ENCODE results near the gene IRF4. TPM values are rescaled to one million over a fixed set of nuclear protein-coding genes. Genes with fewer than 3 reads are reported as not detected.

The IRF4 gene
- total RNA-seq, 3 donors from 2014 or later, result 9.1 to 25.2 (median 13.0) TPM

DNA sequence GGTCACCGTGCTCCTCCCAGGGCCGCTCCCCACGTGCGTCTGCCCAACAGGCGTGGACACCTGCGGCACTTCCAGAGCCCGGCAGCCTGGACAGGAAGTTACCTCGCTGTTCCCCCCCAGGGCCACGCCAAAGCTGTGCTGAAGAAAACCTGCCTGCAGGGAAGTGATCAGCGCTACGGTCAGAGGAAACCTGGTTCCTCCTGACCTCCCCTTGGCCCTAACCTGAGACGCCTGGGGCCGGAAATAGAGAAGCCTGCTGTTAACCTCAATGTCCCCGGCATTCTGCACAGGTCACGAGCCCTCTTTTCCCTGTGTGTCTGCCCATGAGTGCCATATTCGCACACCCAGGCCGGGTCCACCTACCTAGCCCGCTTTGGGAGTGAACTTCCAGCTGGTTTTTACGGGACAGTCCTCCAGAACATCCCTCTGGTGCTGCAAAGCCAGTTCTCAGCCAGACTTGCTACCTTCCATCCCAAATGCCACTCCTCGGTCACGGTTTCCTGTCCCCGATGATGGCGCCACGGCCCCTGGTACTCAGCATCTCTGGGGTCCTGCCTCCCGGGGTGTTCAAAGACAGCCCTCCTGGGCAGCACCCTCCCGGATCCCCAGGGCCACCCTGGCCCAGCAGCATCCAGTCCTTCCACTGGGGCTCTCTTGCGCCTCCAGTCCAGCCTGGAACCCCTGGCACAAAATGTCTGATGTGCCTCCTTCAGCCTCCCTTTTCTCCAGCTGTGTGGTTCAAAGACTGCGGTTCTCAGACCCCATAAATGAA, 12.0 kb upstream of the IRF4 start:
- no peaks in the 10 kb centered on the region for H3K9me3 ChIP-seq
- TF ChIP-seq POLR2A (IDR thresholded peaks at IDR 0.05), result no peak
- no peak for DNase-seq (ENCODE audit: low spot score in 2 of 2)
- H3K27me3 ChIP-seq, result peaks cover 0 to 51% of the 10 kb centered on the region in 2 donors
- no peak overlapping the region for H3K27ac ChIP-seq
- intact Hi-C loops (cut with DNase I; ENCODE audit: low total_unique reads), result no loop called here
- H3K36me3 ChIP-seq, result no peaks in the 10 kb centered on the region
- H3K4me3 ChIP-seq, result no peak overlapping the region
- H3K4me1 ChIP-seq, result no peaks in the 10 kb centered on the region

DNA sequence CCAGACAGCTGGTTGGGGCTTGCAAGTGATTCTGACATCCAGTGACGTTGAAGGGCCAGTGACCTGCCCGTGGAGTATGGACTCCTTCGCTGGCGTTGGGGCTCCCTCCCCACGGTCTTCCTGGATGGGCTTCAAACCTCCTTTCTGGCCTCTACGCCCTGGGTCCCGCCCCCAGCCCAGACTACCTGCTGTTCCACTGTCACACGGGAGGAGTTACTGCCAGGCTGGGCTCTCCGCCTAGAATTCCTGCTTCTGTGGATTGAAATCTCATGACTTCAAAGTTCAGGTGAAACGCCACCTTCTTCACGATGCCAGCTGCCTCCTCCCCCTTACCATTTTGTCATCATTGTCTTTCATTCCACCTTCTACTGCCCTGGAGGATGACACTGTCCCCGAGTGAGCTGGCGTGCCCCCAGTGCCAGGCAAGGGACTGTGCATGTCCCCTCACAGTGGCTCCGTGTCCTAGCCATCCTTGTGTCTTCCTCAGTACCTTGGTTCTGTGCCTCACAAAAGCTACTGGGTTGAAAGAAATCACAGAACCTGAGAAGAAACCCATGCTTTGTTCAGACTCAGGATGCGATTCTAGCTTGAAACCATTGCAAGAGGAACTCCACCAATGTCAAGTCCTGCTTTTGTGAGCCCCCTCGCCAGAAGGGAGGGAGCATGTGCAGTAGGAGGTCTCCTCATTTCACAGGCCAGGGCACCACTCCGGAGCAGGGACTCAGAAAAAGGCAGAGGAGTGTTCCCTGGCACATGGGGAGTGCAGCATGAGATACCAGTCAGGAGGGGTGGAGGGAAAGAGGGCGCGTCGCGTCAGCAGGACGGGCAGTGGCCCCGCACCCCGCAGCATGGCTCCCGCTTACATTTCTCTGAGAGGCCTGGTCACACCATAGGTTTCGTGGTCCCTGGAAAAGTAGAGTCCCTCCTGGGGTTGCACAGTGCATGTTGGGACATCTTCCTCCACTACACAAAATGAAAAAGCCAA, 11.0 kb upstream of the IRF4 start:
- DNase-seq (ENCODE audit: low spot score in 2 of 2), result no peak
- Histone ChIP-seq H3K27ac (no peak overlapping the region), H3K4me3 (no peak overlapping the region), H3K36me3 (no peaks in the 10 kb centered on the region), H3K27me3 (peaks cover 0 to 50% of the 10 kb centered on the region in 2 donors), H3K4me1 (no peaks in the 10 kb centered on the region), H3K9me3 (no peaks in the 10 kb centered on the region)
- intact Hi-C loops (cut with DNase I; ENCODE audit: low total_unique reads), result no loop called here
- no peak for TF ChIP-seq POLR2AphosphoS5 (IDR thresholded peaks at IDR 0.05)
- TF ChIP-seq, protein P1, sequence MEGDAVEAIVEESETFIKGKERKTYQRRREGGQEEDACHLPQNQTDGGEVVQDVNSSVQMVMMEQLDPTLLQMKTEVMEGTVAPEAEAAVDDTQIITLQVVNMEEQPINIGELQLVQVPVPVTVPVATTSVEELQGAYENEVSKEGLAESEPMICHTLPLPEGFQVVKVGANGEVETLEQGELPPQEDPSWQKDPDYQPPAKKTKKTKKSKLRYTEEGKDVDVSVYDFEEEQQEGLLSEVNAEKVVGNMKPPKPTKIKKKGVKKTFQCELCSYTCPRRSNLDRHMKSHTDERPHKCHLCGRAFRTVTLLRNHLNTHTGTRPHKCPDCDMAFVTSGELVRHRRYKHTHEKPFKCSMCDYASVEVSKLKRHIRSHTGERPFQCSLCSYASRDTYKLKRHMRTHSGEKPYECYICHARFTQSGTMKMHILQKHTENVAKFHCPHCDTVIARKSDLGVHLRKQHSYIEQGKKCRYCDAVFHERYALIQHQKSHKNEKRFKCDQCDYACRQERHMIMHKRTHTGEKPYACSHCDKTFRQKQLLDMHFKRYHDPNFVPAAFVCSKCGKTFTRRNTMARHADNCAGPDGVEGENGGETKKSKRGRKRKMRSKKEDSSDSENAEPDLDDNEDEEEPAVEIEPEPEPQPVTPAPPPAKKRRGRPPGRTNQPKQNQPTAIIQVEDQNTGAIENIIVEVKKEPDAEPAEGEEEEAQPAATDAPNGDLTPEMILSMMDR (IDR thresholded peaks at IDR 0.05), result no peak

DNA sequence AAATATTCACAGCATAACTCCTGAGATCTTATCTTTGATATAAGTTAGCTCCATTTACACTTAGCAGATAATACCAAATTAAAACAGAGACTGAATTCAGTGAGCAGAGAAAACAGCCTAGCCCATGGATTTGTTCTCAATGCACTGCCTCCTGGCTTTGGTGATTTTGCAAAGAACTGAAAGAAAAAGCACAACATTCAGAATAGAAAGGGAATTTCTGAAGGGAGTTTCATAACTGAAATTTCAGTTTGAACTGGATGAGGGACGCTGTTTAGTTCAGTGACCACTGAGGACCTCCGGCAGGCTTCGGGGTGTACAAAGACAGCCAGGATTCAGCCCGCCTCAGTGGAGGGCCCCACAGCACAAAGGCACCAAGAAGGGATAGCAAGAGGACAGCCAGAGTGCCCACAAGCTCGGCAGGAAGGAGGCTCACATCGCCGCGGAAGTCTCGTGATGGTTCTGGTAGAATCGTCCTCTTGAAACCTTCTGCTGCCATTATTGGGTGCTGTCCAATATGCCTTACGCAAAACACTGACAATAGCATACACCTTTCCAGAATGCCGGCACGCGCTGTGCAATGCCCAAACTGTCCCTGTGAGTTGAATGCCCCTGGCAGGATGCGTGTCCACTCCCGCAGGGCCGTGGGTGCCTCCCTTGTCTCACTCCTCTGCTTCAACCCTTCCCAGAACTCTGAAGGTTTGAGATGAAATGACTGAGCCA, 9.7 kb upstream of the IRF4 start:
- H3K27me3 ChIP-seq, result peaks cover 0 to 61% of the 10 kb centered on the region in 2 donors
- H3K4me3 ChIP-seq, result no peak overlapping the region
- no peak overlapping the region for H3K27ac ChIP-seq
- intact Hi-C loops (cut with DNase I; ENCODE audit: low total_unique reads), result no loop called here
- H3K9me3 ChIP-seq, result no peaks in the 10 kb centered on the region
- TF ChIP-seq POLR2AphosphoS5 (IDR thresholded peaks at IDR 0.05) (peak in 1 of 3 donors; percentile 11), POLR2A (IDR thresholded peaks at IDR 0.05) (no peak)
- TF ChIP-seq, protein P1 (IDR thresholded peaks at IDR 0.05), result no peak
- H3K4me1 ChIP-seq, result no peaks in the 10 kb centered on the region
- no peaks in the 10 kb centered on the region for H3K36me3 ChIP-seq
- no peak for DNase-seq (ENCODE audit: low spot score in 2 of 2)

DNA sequence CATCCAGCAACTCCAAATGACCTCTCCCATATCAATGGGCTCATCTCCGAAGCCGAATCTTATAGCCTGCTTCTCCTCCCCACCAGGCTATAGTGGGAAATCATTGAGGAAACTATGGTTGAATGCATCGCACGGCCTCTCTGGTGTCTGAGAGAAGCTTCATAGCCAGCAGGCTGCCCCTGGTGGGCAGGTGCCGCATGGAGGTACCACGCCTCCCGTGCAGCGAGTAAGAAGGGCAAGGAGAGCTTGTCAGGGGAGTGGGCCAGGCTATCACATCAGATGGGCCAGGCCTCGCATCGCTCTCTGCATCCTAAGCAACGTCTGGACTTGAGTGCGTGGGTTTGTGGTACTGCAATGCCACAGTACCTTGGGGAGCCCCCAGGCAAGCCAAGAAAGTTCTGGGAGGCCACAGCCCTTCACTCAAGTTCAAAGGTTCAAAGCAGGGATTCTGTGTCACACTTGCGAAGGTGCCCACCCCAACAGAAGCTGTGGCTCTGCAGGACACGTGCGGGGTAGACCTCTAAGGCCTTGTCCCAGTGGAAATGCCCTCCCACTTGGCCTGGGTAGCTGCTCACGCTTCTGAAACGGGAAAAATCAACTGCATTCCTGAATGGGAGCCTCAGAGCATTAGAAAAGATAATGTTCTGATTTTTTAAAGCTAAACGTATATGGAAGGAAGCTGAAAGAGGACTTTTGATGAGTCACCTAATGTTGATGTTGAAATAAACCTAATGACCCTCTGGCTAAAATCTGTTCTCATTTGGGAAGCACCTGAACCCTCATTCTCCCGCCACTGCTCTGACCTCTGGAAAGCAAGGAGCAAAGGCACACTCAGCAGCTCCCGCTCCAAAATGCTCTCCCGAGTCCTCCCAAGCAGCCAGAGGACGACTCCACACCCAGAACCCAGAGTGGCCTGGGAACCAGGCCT, 8.4 kb upstream of the IRF4 start:
- intact Hi-C loops (cut with DNase I; ENCODE audit: low total_unique reads), result no loop called here
- H3K27ac ChIP-seq, result no peak overlapping the region

More for the DNA sequence above, 8.4 kb upstream of the IRF4 start:
- TF ChIP-seq POLR2AphosphoS5 (IDR thresholded peaks at IDR 0.05), result no peak
- no peak for TF ChIP-seq POLR2A (IDR thresholded peaks at IDR 0.05)
- TF ChIP-seq, protein P1 (IDR thresholded peaks at IDR 0.05), result no peak
- Histone ChIP-seq H3K27me3 (peaks cover 0 to 61% of the 10 kb centered on the region in 2 donors), H3K4me3 (no peak overlapping the region), H3K36me3 (no peaks in the 10 kb centered on the region), H3K4me1 (no peaks in the 10 kb centered on the region), H3K9me3 (no peaks in the 10 kb centered on the region)
- DNase-seq (ENCODE audit: low spot score in 2 of 2), result no peak

Measured in breast epithelium (tissue), 4 donors.